Kidney (tissue), 14 donors: ENCODE measurements around the gene LYG2. TPM values are rescaled to one million over a fixed set of nuclear protein-coding genes. Genes with fewer than 3 reads are reported as not detected.

ENCODE experiments used
- DNase-seq, 5 donors: peaks; one replicate each; pipeline ENCODE4 v3.0.0-alpha.2; 2013 to 2020
- FAIRE-seq: peaks from 2 replicates; lab custom pipeline; 2012; peaks lifted over from hg19 to GRCh38; lab: Jason Lieb, UNC
- H3K27ac ChIP-seq, 2 donors: one replicate each; pipeline ENCODE4 v1.7.0; 2013; ENCODE audit warnings: low read depth in 2 of 2, low read length in 2 of 2, inconsistent platforms in 1 of 2
- H3K27me3 ChIP-seq: one replicate; pipeline ENCODE4 v1.7.1; 2013; ENCODE audit warnings: low read length, inconsistent platforms; ENCODE audit not compliant: control insufficient read depth, insufficient read depth
- H3K36me3 ChIP-seq, 3 donors: one replicate each; pipeline versions ENCODE4 v1.7.0 to v1.7.1; 2013; ENCODE audit warnings: low read length in 3 of 3, control low read depth in 1 of 3, inconsistent platforms in 1 of 3; ENCODE audit not compliant: insufficient read depth in 3 of 3, control insufficient read depth in 2 of 3
- H3K4me1 ChIP-seq, 3 donors: one replicate each; pipeline versions ENCODE4 v1.7.0 to v1.7.1; 2013; ENCODE audit warnings: low read length in 3 of 3, inconsistent platforms in 1 of 3, low read depth in 1 of 3; ENCODE audit not compliant: control insufficient read depth in 2 of 3, insufficient read depth in 2 of 3
- H3K4me3 ChIP-seq, 3 donors: one replicate each; pipeline versions ENCODE4 v1.7.0 to v1.8.1; 2013; ENCODE audit warnings: low read length in 3 of 3, control low read depth in 1 of 3, inconsistent platforms in 1 of 3
- H3K9ac ChIP-seq, 3 donors: one replicate each; pipeline versions ENCODE4 v1.7.0 to v1.7.1; 2013; ENCODE audit warnings: low read length in 3 of 3, control low read depth in 1 of 3, inconsistent platforms in 1 of 3
- H3K9me3 ChIP-seq, 3 donors: one replicate each; pipeline versions ENCODE4 v1.7.0 to v1.7.1; 2013; ENCODE audit warnings: low read length in 3 of 3, control low read depth in 1 of 3, inconsistent platforms in 1 of 3; ENCODE audit not compliant: control insufficient read depth in 2 of 3, insufficient read depth in 1 of 3
- CTCF ChIP-seq: IDR thresholded peaks from 3 replicates; pipeline ENCODE4 v1.5.1; 2012; ENCODE audit warnings: mild to moderate bottlenecking, moderate library complexity, borderline replicate concordance; ENCODE audit not compliant: insufficient read depth; ENCODE audit errors: extremely low read depth
- intact Hi-C: fragments of 100-400 bp; cut with DNase I; formaldehyde crosslinking; loops from one replicate; pipeline ENCODE4 v1.11.1; 2022
- polyA plus RNA-seq: library from polyadenylated mRNA; stranded (reverse); fragments of 350-450 nt; fragmentation: Illumina TruSeq; extraction: RNeasy Lipid Tissue Mini Kit (QIAGEN cat#74804); gene quantifications from one replicate; pipeline ENCODE4 v1.2.3, GENCODE V29; 2014; ENCODE audit warnings: low read depth, low replicate concordance; ENCODE audit not compliant: insufficient read depth
- total RNA-seq: library from RNA; stranded (reverse); fragmentation: NEBNext Ultra II Directional; extraction: Animal tissue kit (Norgen Biotek cat#: 25700); gene quantifications from one replicate; pipeline ENCODE4 v1.2.1, GENCODE V29; 2021
- donor health status: control.
- donor health status: control.
- donor health status: control.
- donor health status: control.
- donor health status: control.
- donor health status: DM: yes; HTN: yes; CAD: no.
- donor health status: Normal renal cell carcinoma (clear cell type).

LYG2 gene
- total and polyA plus RNA-seq, 2 donors from 2014 or later = not detected

- H3K27me3 ChIP-seq = no peaks in the 10 kb centered on the region
- H3K9me3 ChIP-seq = peaks cover 0 to 10% (median 0%) of the 10 kb centered on the region in 3 donors
- no peak overlapping the region for H3K27ac ChIP-seq
- intact Hi-C loops = no loop called here
- H3K36me3 ChIP-seq = no peaks in the 10 kb centered on the region
- FAIRE-seq = no peak
- peak overlapping the region in 1 of 3 donors; percentile 21 for H3K4me3 ChIP-seq
- TF ChIP-seq CTCF = no peak
- H3K9ac ChIP-seq = peak overlapping the region in 1 of 3 donors; percentile 43
- DNase-seq = no peak
- H3K4me1 ChIP-seq = no peaks in the 10 kb centered on the region
Measured at GRCh38 chr2:99275882-99276281, 20.4 kb upstream of the LYG2 start.

- Histone ChIP-seq H3K9me3 (no peaks in the 10 kb centered on the region), H3K27ac (no peak overlapping the region), H3K36me3 (peaks cover 0 to 3% (median 0%) of the 10 kb centered on the region in 3 donors), H3K27me3 (no peaks in the 10 kb centered on the region), H3K4me3 (no peak overlapping the region), H3K4me1 (no peaks in the 10 kb centered on the region), H3K9ac (no peak overlapping the region)
- DNase-seq (peak in 2 of 5 donors; percentile 1 to 2), FAIRE-seq (no peak)
- TF ChIP-seq CTCF = no peak
- intact Hi-C loops = no loop called here
Measured at GRCh38 chr2:99261242-99261641, 5.8 kb upstream of the LYG2 start.

- Histone ChIP-seq H3K36me3 (peaks cover 0 to 3% (median 0%) of the 10 kb centered on the region in 3 donors), H3K4me3 (no peak overlapping the region), H3K4me1 (no peaks in the 10 kb centered on the region), H3K27ac (no peak overlapping the region), H3K9ac (no peak overlapping the region), H3K9me3 (no peaks in the 10 kb centered on the region), H3K27me3 (no peaks in the 10 kb centered on the region)
- no peak for TF ChIP-seq CTCF
- DNase-seq = no peak
- intact Hi-C loops = no loop called here
- FAIRE-seq = no peak
Measured at GRCh38 chr2:99260184-99260583, 4.7 kb upstream of the LYG2 start.

- no peak for FAIRE-seq
Measured at GRCh38 chr2:99259465-99259864, 4.0 kb upstream of the LYG2 start.

More at GRCh38 chr2:99259465-99259864, 4.0 kb upstream of the LYG2 start:
- Histone ChIP-seq H3K27ac (no peak overlapping the region), H3K36me3 (peaks cover 0 to 3% (median 0%) of the 10 kb centered on the region in 3 donors), H3K4me1 (no peaks in the 10 kb centered on the region), H3K27me3 (no peaks in the 10 kb centered on the region), H3K9ac (no peak overlapping the region), H3K9me3 (no peaks in the 10 kb centered on the region), H3K4me3 (no peak overlapping the region)
- no peak for TF ChIP-seq CTCF
- intact Hi-C loops = no loop called here
- no peak for DNase-seq
